Stimulated activated CD8-positive, alpha-beta memory T cell treated with anti-CD3 and anti-CD28 coated beads, Interleukin-7, amount 100 ng/mL, for 1 hour (primary cell): ENCODE results near the gene MRGPRE.

Source experiments
- DNase-seq, 2 donors: peaks; one replicate each; pipeline ENCODE4 v3.0.0-alpha.2; 2020; ENCODE audit warnings: low read depth in 2 of 2

Gene MRGPRE

DNA sequence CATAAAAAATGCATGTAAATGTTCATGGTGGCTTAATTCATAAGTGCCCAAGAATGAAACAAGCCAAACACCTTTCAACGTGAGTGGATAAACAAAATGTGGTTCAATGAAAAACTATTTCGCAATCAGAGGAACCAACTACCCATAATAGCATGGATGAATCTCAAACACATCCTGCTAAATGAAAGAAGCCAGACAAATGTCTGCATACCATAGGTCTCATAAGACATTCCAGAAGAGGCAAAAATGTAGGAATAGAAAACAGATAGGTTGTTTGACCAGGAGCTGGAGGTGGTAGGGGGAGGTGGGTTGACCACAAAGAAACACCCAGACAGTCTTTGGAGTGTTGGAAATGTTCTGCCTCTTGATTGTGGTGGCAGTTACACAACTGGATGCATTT is 53.9 kb downstream of the MRGPRE start:
- no peak for DNase-seq

DNA sequence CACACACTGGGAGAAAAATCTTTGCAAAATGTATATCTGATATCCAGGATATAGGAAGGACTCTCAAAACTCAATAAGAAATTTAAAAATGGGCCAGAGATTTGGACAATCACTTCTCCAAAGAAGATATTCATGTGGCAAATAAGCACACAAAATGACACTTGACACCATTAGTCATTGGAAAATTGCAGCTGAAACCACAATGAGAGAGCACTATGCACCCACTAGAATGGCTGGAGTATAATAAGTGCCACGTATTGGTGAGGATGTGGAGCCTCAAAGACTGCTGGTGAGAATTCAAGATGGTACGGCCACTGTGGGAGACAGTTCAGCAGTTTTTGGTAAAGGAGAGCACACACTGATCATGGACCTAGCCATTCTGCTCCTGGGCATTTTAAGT is 54.3 kb downstream of the MRGPRE start:
- DNase-seq = no peak
